IPS-15b (cell line): ENCODE measurements around the gene PLD2.

ENCODE experiments used
- H3K27me3 ChIP-seq: one replicate; pipeline ENCODE4 v1.6.1; 2013; ENCODE audit warnings: low read length; ENCODE audit not compliant: control insufficient read depth, insufficient read depth
- H3K36me3 ChIP-seq: one replicate; pipeline ENCODE4 v1.6.1; 2013; ENCODE audit warnings: low read length; ENCODE audit not compliant: control insufficient read depth, insufficient read depth
- H3K4me1 ChIP-seq: one replicate; pipeline ENCODE4 v1.6.1; 2013; ENCODE audit warnings: mild to moderate bottlenecking, low read length; ENCODE audit not compliant: control insufficient read depth, insufficient read depth
- H3K4me3 ChIP-seq: one replicate; pipeline ENCODE4 v1.5.1; 2013; ENCODE audit warnings: low read depth, low read length
- H3K9ac ChIP-seq: one replicate; pipeline ENCODE4 v1.6.1; 2013; ENCODE audit warnings: low read depth, mild to moderate bottlenecking, low read length
- H3K9me3 ChIP-seq: one replicate; pipeline ENCODE4 v1.6.1; 2013; ENCODE audit warnings: mild to moderate bottlenecking, low read length; ENCODE audit not compliant: control insufficient read depth, insufficient read depth

Gene PLD2

GRCh38 chr17:4780325-4780955, 26.5 kb upstream of the PLD2 start:
- Histone ChIP-seq H3K4me1 (no peaks in the 10 kb centered on the region), H3K9ac (no peak overlapping the region), H3K36me3 (no peaks in the 10 kb centered on the region), H3K27me3 (peaks cover 7% of the 10 kb centered on the region), H3K4me3 (no peak overlapping the region), H3K9me3 (no peaks in the 10 kb centered on the region)

- Histone ChIP-seq H3K9me3 (no peaks in the 10 kb centered on the region), H3K4me1 (no peaks in the 10 kb centered on the region), H3K36me3 (no peaks in the 10 kb centered on the region), H3K9ac (no peak overlapping the region), H3K27me3 (peaks cover 7% of the 10 kb centered on the region), H3K4me3 (no peak overlapping the region)
These were observed 24.3 kb upstream of the PLD2 start for GRCh38 chr17:4782652-4783051.

- Histone ChIP-seq H3K27me3 (peaks cover 16% of the 10 kb centered on the region), H3K4me3 (no peak overlapping the region), H3K9ac (no peak overlapping the region), H3K36me3 (no peaks in the 10 kb centered on the region), H3K4me1 (peaks cover 6% of the 10 kb centered on the region), H3K9me3 (no peaks in the 10 kb centered on the region)
These were observed 21.4 kb upstream of the PLD2 start for GRCh38 chr17:4785311-4786105.

DNA sequence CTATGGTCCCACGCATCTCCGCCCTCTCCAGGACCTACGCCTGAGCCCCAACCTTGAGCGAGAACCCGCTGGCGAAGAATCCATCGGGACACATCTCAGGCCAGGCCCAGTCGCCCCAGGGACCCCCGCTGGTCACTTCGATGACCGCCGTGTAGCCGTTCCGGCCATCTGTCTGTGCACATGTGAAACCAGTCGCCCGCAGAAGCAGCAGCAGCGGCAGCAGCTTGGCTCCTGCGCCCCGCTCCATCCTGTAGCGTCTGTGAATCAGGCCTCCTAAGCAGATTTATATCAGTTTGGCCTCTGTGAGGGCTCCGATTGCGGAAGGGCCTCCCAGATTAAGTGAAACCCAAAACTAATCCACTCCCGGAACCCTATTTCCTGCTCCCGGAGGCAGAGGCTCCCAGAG, 20.8 kb upstream of the PLD2 start, which contains the start of gene VMO1:
Gene VMO1, minus strand, starts transcription at position 259 of the 406 bp plus-strand sequence. Its CDS starts 12 bp downstream, at position 247.
- Histone ChIP-seq H3K4me1 (peaks cover 8% of the 10 kb centered on the region), H3K9ac (no peak within 1 kb of the TSS), H3K36me3 (no peaks in the 10 kb centered on the region), H3K27me3 (peaks cover 20% of the 10 kb centered on the region), H3K4me3 (no peak within 1 kb of the TSS), H3K9me3 (no peaks in the 10 kb centered on the region)

DNA sequence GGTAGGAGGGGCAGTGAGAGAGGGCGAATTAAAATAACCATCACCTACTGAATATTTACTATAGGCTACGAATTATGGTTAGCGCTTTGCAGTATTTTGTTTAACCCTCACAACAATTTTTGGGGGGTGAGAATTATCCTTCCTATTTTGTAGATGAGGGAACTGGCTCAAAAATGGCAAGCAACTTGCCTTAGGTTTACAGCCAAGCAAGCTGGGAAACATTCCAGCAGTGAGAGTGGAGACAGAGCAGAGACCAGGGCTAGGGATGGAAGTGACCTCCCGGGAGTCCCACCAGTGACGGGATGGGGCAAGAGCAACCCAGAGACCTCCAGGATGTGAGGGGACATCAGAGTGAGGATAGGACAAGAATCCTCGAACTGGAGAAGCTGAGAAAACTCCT, 20.4 kb upstream of the PLD2 start:
- no peaks in the 10 kb centered on the region for H3K36me3 ChIP-seq
- peaks cover 23% of the 10 kb centered on the region for H3K27me3 ChIP-seq
- H3K9ac ChIP-seq = no peak overlapping the region

GRCh38 chr17:4788159-4788806, 18.7 kb upstream of the PLD2 start:
- Histone ChIP-seq H3K9me3 (no peaks in the 10 kb centered on the region), H3K4me1 (peaks cover 8% of the 10 kb centered on the region), H3K27me3 (peaks cover 15% of the 10 kb centered on the region), H3K36me3 (no peaks in the 10 kb centered on the region), H3K9ac (no peak overlapping the region), H3K4me3 (peak overlapping the region; percentile 82)

More for the DNA sequence above, 20.4 kb upstream of the PLD2 start:
- Histone ChIP-seq H3K9me3 (no peaks in the 10 kb centered on the region), H3K4me3 (no peak overlapping the region), H3K4me1 (peaks cover 8% of the 10 kb centered on the region)

- peaks cover 15% of the 10 kb centered on the region for H3K27me3 ChIP-seq
- H3K36me3 ChIP-seq = no peaks in the 10 kb centered on the region
- H3K4me3 ChIP-seq = peak within 1 kb of the TSS; percentile 82
- H3K9ac ChIP-seq = peak within 1 kb of the TSS; percentile 70
- H3K4me1 ChIP-seq = peaks cover 8% of the 10 kb centered on the region
- H3K9me3 ChIP-seq = no peaks in the 10 kb centered on the region
These were observed 17.9 kb upstream of the PLD2 start, which contains the start of gene GLTPD2 for GRCh38 chr17:4788807-4789700. Gene GLTPD2 (plus strand): TSS chr17:4788964. CDS start chr17:4789012, 48 bp downstream.

- no peaks in the 10 kb centered on the region for H3K36me3 ChIP-seq
- peak overlapping the region; percentile 82 for H3K4me3 ChIP-seq
- peaks cover 15% of the 10 kb centered on the region for H3K27me3 ChIP-seq
- peak overlapping the region; percentile 70 for H3K9ac ChIP-seq
- no peaks in the 10 kb centered on the region for H3K9me3 ChIP-seq
- peaks cover 8% of the 10 kb centered on the region for H3K4me1 ChIP-seq
These were observed 17.3 kb upstream of the PLD2 start for GRCh38 chr17:4789701-4789950.

DNA sequence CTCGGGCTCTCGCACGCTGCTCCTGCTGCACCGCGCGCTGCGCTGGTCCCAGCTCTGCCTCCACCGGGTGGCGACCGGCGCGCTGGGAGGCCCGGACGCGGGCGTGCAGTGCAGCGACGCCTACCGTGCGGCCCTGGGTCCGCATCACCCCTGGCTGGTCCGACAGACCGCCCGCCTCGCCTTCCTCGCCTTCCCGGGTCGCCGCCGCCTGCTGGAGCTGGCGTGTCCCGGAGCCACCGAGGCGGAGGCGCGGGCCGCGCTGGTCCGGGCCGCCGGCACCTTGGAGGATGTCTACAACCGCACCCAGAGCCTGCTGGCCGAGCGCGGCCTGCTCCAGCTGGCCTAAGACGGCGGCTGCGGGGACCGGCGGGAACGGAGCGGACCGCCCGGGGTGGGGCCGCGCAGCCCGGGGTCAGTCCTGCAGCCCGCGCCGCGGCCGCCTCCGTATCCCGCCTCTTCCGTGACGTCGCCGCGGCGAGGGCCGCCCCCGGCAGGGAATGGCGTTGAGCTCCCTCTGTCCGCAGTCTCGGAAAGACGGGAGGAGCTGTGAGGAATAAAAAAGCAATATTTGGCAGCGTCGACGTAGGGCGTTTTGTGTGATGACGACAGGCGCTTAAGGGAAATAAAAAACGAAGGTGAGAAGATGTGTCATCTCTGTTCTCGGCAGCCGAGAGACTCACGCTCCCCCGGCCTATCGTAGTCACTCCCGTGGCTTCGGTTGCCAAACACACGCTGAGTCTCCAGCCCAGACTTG, 16.8 kb upstream of the PLD2 start:
- Histone ChIP-seq H3K27me3 (peaks cover 15% of the 10 kb centered on the region), H3K9me3 (no peaks in the 10 kb centered on the region), H3K4me3 (peak overlapping the region; percentile 82), H3K9ac (peak overlapping the region; percentile 54), H3K36me3 (no peaks in the 10 kb centered on the region), H3K4me1 (peaks cover 8% of the 10 kb centered on the region)

DNA sequence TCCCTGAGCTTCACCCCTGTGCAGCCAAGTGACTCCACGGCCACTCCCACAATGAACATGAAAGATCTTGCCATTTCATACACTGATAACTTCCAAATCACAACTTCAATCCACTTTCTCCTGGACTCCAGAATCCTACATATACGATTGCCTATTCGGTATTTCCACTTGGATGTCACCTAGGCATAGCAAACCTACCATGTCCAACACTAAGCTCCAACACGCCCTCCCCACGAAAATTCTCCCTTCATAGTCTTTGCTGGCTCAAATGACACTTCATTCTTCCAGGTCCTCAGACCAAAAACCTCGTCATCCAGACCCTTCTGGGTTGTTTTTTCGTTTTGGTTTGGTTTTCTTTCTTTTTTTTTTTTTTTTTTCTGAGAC, 16.3 kb upstream of the PLD2 start:
- H3K9ac ChIP-seq = no peak overlapping the region
- peaks cover 8% of the 10 kb centered on the region for H3K4me1 ChIP-seq
- peaks cover 15% of the 10 kb centered on the region for H3K27me3 ChIP-seq
- peak overlapping the region; percentile 82 for H3K4me3 ChIP-seq
- H3K36me3 ChIP-seq = no peaks in the 10 kb centered on the region
- H3K9me3 ChIP-seq = no peaks in the 10 kb centered on the region

DNA sequence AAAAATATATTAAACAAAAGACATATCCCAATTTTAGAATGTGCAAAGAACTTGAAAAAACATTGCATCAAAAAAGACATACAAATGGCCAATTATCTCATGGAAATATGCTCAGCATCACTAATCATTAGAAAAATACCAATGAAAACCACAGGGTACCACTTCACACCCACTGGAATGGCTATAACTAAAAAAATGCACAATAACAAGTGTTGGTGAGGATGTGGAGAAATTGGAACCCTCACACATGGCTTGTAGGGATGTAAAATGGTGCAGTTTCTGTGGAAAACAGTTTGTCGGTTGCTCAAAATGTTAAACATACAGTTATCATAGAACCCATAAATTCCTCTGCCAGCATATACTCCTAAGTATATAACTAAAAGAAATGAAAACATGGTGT, 11.8 kb upstream of the PLD2 start:
- Histone ChIP-seq H3K36me3 (peaks cover 21% of the 10 kb centered on the region), H3K9ac (no peak overlapping the region), H3K4me3 (no peak overlapping the region)

More for the DNA sequence above, 11.8 kb upstream of the PLD2 start:
- Histone ChIP-seq H3K4me1 (peaks cover 4% of the 10 kb centered on the region), H3K9me3 (no peaks in the 10 kb centered on the region), H3K27me3 (peaks cover 7% of the 10 kb centered on the region)
